Effector CD8-positive, alpha-beta T cell (primary cell): ENCODE data around the gene TENM4.
"Not testable (repeated sequence)": the region's sequence is repeated elsewhere in the genome, so short reads cannot be mapped to it uniquely, and the experiment has no call there.

Experiments
- DNase-seq: peaks from one replicate; lab custom pipeline; 2025; lab: John Stamatoyannopoulos, UW

Gene TENM4

DNA sequence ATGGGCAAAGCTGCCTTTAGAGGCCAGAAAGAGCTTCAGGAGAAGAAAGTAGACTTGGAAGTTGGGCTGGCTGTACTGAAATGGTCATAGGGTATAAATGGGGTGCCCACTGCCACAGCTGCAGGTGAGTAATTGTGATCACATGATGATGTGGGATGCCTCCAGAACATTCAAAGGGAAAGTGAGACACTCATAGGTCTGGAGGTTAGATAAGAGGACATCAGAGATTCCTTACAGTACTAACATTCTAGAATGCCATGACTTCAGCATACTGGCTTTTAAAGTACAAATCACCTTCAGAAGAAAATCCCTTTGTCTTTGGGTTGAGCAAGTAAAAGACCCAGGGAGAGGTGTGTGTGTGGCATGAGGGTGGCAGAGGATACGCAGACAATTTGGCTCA, 419.2 kb downstream of the TENM4 start:
- no peak for DNase-seq

DNA sequence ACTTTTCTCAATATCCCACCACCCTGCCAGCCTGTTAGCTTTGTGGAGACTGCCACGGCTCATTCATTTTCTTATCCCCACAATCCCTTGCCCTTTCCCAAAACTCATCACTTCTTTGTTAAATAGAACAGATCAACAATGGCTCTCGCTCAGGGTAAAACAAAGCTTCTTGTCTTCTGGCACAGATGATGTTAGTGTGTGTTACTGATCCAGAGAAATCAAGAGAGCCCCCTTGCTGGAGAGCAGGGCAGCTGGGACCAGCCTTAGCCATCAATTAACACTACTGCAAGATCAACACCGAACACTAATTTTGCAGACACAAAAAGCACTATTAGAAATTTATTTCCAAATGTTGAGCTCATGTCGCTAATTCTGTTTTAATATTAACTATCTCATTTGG, 420.9 kb downstream of the TENM4 start:
- no peak for DNase-seq

DNA sequence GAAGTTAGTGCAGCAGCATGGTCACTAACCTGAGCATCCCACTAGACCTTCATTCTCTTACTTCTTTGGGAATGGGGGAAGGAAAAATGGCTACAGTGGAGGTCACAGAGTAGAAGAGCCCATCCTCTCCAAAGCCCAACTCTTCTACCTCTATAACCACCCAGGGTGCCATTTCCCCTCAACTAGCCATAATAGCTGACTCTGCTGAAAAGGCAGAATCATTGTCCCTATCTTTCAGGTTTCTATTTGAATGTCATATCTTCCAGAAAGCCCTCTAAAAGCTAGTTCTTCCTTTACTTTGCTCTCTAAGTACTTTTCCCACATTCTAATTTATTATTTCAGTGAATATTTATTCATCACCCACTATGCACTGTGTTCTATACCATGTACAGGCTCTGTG, 421.6 kb downstream of the TENM4 start:
- no peak for DNase-seq

DNA sequence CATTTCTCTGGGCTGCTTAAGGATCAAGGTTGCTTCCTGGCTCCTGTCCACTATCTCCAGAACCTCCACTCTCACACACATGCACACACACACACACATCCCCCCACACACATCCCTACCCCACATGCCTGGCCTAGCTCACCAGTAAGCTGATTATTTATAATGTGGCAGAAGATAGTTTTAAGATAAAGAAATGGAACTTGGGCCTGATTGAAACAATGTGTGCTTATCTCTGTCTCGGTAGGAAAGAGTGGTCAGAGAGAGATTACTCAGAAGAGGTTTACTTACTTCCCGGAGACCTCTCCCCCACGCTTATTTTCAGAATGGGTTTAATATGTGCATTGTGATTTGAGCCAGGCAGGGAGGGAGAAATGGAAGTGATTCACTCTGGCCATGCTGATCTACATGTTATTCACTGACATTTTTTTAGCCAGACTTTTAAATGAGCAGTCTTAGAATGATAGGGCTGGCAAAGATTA, 422.4 kb downstream of the TENM4 start:
- no peak for DNase-seq

DNA sequence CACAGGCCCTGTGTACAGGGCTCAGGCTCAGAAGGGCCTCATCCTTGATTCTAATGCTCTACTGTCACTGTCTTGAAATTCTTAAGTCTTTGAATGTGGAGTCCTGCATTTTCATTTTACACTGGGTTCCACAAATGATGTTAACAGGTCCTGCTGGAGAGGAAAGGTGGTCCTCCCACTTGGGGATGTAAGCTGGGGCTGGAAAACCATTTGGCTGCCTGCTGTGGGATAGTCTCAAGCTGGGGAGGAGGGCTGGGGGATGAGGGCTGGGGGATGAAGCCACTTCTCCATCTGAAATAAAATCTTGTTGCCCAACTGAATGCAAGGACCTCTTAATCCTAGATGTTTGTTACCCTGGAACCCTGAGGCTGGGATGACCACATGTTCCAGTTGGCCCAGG, 423.0 kb downstream of the TENM4 start:
- DNase-seq = no peak

DNA sequence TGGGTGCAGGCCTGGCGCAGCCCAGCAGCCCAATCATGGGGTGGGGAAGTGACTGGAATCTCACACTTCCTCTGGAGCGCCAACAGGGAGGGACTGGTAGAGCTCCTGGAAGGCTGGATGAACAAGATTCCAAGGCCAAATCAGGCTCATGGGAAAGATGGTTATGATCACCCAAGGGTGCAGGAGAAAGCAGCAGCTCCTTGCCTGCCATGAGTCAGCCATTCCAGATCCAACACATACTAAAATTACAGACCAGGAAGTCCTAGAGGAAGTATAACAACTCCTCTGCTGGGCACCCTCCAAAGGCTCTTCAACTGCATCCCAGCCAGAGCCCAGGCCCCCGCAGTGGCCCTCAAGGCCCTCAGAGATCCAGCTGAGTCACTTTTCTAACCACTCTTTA, 427.3 kb downstream of the TENM4 start:
- DNase-seq = no peak

DNA sequence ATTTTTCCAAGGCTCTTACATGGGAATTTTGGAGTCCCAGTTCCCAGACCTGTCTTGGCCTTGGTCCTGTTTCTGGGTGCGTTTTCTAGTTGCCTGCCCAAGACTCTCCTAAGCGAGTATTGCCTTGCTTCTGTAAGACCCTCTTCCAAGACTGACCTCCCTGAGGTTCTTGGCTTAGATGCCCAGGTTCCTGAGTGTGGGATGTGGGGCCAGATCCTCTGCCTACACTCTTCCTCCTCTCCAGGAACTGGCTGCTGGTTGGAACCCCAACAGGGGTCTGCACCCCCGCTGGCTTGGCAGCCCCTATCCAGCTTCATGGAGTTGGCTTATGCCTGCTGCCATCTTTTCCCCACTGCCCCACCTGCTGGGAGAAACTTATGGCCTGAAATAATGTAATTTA, 429.5 kb downstream of the TENM4 start:
- DNase-seq = no peak

DNA sequence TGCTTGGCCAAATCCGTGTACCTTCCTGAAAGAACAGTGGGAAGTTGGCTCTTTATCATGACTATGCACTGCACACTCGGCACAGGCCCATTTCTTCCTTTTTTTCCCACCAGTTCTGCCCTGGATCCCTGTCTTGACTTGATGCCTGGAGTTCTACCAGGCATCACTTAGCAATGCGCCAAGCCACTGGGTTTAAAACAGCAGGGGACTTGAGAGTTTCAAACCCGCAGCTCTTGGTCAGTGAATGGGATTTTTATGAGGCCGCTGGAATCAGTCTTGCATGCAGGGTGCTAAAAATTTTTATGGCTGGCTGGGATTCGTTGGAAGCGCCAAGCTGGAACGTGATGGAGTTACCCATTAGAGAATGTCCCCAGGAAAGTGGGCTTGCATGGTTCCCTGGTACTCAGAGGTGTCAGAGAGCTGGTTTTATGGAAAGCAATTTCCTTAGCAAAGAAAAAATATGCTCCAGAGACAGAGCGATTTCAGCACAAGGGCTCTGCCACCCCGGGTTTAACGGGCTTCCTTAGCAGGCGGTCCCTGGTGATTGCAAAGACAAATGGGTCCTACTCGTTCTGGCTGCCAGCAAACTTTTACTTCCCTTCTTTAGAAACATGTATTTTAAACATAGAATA, 432.9 kb downstream of the TENM4 start:
- DNase-seq = no peak

DNA sequence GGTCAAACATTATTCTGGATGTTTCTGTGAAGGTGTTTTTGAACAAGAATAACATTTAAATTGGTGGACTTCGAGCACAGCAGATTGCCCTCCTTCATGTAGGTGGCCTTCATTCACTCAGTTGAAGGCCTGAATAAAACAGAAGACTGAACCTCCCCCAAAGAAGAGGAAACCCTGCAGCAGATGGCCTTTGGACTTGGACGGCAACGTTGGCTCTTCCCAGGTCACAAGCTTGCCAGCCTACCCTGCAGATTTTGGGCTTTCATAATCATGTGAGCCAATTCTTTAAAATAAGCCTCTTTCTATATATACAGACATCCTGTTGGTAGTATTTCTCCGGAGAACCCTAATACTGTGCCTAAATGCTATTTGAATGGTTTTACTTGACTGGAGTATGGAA, 434.0 kb downstream of the TENM4 start:
- no peak for DNase-seq

DNA sequence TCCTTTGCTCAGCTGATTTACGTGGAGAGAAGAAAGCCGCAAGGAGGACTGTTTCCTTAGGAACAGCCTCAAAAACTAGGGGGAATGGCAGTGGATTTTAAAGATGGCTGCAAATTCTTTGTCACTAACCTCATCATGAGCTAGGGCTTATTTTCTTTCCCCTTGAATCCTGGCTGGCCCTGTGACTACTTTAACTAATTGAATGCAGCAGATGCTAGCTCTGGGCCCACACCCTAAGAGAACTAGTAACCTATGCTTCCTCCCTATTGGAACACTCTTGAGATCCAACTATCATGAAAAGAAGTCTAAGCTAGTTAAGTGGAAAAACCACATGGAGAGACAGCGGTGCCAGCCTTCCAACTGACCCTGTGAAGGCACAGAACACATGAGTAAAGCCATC, 444.8 kb downstream of the TENM4 start:
- DNase-seq = no peak

DNA sequence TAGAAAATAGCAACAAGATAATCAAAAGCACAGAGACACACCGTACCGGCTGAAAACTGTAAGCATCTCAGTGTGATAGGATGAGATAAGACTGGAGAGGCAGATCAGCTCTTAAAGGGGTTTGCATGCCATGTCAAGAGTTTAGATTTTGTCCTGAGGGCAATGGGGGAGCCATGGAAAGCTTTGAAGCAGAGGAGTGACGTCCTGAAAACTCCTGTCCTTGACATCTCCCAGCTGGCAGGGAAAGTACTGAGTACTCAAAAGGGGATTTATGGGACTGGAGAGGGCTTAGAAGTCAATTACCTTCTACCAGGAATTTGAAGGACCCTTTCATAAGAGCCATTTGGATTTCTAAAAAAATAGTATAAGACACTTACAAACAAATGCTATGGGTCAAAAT, 445.7 kb downstream of the TENM4 start:
- DNase-seq = no peak

DNA sequence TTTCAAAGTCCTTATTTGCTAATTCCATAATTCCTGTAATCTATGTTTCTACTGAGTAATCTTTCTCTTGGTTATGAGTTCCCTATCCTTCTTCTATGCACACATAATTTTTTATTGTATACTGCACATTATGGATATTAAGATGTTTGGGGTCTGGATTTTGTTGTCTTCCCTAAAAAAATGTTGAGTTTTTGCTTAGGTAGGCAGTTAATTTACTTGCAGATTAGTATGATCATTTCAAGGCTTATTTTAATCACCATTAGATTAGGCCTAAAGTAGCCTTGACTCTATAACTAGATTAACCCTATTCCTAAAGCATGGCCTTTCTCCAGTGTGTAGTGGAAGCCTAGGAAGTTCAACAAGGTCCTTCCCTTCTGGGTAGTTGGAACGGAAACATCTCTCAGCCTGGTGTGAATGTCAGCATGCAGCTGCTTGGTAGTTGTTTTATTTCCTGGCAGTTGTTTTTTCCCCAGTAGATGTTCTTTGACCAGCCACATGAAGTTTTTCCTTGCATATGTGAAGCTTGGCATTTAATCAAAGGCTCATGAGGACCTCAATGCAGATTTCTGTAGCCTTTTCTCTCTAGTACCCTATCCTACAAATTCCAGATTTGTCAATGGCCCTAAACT, 446.9 kb downstream of the TENM4 start:
- no peak for DNase-seq

DNA sequence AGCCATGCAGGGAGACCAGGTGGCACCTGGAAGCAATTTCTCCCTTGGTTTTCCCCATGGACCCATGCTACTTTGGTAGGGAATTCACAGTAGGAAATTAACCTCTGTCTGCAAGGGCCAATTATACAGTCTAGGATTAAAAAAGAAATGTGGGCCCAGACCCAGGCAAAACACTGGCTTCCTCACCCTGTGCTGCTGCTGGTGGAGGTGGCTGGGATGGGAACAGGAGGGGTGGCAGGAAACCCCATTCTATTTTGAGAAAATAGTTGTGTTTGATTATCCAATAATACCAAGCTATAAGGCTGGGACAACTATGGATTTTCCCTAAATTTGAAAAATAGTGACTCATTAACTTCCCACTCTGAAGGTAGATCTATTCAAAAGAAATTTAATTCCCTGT, 449.1 kb downstream of the TENM4 start:
- DNase-seq = no peak

DNA sequence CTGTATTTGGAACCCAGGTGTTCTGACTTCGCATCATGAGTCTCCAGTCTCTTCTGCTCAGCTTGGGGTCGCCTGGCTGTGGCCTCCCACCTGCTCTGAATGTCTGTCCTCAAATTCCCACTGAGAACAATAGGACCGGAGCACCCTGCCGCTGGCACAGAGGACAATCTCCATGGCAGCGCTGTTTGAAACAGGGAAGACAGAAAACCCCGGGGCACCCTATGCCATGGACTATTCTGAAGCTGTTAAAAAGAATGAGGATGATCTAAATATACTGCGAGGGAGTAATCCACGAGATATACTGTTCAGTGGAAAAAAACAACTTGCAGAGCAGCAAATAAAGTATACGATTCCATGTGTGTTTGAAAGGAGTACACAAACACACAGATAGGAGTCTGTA, 450.6 kb downstream of the TENM4 start:
- no peak for DNase-seq

DNA sequence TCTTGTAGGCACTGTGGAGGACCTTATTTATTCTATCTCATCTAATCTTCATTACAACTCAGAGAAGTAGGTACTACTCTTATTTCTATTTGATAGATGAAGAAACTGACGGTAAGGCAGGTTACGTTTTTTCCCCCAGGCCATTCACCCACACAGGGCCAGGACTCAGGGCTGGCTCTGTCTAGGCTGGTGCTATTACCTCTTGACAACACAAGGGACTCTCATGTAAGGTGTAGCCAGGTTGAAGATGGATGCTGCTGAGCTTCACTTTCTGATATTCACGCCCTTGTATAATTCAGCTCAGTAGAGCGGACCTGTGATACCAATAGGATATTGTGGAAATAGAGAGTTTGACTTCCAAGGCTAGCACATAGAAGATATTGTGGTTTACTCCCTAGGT, 453.1 kb downstream of the TENM4 start:
- no peak for DNase-seq

DNA sequence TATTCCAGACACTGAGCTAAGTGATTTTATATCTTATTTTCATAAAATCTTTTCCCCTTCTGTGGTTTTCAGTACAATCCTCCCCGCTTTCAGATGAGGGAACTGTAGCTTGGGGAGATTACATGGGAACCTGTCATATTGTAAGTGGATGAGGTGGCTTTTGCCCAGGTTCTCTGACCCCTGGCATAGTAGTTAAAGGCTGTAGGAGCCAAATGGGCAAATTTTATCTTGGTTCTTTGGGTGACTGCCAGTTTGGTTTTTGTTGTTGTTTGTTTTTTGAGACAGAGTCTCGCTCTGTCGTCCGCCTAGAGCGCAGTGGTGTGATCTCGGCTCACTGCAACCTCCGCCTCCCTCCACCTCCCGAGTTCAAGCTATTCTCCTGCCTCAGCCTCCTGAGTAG, 454.5 kb downstream of the TENM4 start:
- no peak for DNase-seq

DNA sequence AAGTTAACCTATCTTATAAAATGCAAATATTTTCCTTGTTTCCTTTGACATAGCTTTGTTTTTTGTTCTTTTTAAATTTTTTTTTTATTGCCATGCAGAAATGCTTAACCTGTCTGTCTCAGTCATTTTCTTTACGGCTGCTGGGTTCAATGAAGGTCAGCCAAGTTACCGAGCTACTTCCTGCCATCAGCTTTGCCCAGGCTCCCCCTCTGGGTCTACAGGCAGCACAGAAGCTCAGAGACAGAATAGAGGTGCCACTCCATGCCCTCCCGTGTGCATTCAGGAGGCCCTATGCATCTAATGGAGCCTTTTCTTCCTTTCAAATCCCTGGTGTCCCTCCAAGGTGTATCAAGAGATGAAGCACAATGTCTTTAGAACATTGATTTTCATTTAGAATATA, 455.2 kb downstream of the TENM4 start:
- no peak for DNase-seq

DNA sequence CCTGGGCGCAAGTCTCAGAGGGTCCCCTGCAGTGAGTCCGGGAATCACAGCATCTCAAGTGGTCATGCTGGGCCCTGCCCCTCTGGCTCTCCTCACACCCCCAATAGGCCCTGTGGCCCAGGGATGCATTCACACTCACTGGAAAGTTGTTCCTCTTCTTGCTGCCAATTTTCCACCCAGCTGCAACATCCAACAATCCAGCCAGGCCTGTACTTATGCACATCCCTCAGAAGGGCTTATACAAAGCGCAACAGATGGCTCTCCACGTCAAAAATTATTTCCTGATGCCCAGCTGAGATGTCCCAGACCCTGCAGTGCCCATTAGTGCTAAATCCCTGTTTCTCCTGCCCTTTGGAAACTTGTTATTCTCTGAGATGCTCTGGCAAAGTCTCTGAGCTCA, 458.4 kb downstream of the TENM4 start:
- DNase-seq = no peak

DNA sequence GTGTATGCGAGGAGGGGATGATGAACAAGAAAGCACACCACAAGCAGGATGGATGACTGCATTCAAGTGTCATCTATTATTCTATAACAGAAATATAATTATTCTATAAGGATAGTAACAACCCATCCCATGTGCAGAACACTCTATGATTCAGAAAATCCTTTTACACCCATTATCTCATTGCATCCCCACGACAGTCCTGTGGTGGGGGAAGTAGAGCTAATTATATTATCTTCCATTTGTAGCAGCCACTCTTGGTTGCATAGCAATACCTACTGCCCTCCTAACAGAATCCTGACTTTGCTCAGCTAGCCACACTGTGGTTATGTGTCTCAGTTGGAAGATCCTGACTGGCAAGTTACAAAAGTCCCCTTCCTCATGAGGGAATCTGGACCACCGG, 459.7 kb downstream of the TENM4 start:
- DNase-seq = no peak

DNA sequence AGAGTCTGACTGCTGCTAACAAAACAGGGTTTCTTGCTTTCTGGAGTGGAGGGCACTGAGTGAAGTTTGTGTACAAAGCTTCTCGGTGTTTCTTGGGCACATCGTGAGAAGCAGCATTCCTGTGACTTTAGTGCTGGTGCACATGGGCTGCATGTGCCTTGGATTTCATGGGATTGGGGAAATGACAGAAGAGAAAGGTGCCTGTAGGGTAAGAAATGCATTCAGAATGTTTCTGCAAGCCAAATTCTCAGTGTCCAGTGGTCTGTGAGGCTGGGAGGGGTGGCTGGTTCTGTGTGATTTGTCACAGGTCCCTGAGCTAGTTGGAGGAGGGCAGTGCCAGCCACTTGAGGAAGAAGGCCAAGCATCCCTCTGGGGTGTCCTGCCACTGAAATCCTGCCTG, 462.0 kb downstream of the TENM4 start:
- DNase-seq = no peak

DNA sequence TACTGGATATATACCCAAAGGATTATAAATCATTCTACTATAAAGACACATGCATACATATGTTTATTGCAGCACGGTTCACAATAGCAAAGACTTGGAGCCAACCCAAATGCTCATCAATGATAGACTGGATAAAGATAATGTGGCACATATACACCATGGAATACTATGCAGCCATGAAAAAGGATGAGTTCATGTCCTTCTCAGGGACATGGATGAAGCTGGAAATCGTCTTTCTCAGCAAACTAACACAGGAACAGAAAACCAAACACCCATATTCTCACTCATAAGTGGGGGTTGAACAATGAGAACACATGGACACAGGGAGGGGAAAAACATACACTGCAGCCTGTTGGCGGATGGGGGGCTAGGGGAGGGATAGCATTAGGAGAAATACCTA, 463.0 kb downstream of the TENM4 start:
- not testable (repeated sequence) for DNase-seq

DNA sequence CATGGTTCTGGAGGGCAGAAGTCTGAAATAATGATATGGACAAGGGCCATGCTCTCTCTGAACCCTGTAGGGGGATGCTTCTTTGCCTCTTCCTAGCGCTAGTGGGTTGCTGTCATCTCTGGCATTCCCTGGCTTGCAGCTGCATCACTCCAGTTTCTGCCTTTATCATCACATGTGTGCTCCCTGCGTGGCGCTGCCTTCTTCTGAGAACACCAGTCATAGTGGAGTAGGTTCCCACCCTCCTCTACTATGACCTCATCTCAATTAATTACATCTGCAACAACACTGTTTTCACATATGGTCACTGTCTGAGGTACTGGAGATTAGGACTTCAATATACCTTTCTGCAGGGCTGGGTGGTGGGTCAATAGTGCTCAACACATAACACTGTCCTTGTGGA, 463.8 kb downstream of the TENM4 start:
- DNase-seq = no peak

DNA sequence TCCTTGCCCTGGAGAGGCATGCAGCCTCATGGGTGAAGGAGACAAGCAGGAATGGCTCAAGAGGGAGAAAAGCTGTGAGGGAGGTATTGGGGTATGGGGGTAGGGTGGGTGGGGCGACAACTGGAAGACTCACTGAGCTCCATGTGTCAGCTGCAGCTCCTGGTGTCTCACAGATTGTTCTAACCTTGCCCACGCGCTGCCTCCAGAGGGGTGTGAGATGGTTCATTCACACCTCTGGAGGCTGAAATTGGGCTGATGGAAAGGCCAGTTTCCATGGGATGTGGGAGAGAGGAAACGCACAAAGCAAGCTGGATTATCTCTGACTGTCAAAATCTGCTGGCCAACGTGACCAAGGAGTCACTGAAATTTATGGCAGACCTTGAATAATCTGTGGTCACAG, 465.7 kb downstream of the TENM4 start:
- DNase-seq = no peak

DNA sequence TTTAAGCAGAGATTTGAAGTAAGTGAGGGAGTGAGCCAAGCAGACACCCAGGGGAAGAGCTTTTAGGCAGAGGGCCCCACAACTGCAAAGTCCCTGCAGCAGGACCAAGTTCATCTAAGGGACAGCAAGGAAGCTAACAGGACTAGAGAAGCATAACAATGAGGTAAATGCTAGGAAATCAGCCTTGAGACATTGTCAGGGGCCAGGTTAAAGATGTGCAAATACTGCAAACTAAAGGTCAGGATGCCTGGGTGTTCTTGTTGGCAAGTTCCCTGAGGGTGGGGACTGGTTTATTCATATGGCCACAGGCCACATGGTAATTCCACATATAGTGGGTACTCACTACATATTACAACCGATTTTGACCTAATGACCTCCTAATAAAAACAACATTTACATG, 467.0 kb downstream of the TENM4 start:
- DNase-seq = no peak
